ENCODE results near the gene CREBRF. TPM values are rescaled to one million over a fixed set of nuclear protein-coding genes. Genes with fewer than 3 reads are reported as not detected.

Gene CREBRF
- total and polyA plus RNA-seq, 2 experiments from 2014 or later = 2.0 to 3.5 TPM

DNA sequence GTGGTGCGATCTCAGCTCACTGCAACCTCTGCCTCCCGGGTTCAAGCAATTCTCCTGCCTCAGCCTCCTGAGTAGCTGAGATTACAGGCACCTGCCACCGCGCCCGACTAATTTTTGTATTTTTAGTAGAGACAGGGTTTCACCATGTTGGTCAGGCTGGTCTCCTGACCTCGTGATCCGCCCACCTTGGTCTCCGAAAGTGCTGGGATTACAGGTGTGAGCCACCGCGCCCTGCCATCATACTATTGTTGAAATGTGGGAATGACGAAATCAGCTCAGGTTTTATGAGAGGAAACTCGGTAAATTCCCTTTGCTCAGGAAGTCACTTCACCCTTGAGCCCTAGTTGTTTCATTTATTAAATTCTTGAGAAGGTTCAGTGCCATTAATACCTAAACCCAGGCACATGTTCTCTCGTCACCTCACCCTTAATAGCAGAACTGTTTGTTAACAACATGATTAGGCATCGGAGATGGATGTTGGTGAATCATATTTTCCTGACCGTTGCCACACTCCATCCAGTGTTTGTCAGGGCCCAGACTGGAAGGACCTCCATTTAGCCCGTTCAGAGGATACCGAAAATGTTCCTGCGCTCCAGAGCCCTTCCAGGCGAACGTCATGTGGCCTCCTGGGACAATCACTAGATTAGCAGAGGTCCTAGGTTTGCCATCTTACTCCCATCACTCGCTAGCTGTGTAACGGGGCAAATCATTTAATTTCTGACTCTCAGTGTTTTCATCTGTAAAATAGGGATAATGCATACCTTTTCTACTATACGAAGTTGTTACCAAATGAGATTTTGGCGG is 20.0 kb upstream of the CREBRF start:
- no peak overlapping the region for H3K4me3 Mint-ChIP-seq
- peaks cover 2% of the 10 kb centered on the region for H3K27me3 Mint-ChIP-seq (ENCODE audit: insufficient read depth, low read depth, poor library complexity)
- Histone ChIP-seq H3K9me2 (ENCODE audit: insufficient read depth) (no peaks in the 10 kb centered on the region), H3F3A (replicated peaks; ENCODE audit: low read depth) (no peaks in the 10 kb centered on the region), H3K4me2 (no peak overlapping the region), H3K27me3 (ENCODE audit: insufficient read depth) (no peaks in the 10 kb centered on the region), H2AFZ (no peak overlapping the region), H3K4me1 (ENCODE audit: insufficient read depth) (0 out of 2 replicates have a peak, but pooled peaks cover 6% of the 10 kb centered on the region), H3K79me2 (replicated peaks; ENCODE audit: insufficient read depth) (0 out of 2 replicates have a peak, but pooled peaks cover 4% of the 10 kb centered on the region), H3K27ac (ENCODE audit: low read depth) (no peak overlapping the region), H3K36me3 (ENCODE audit: insufficient read depth) (no peaks in the 10 kb centered on the region), H4K20me1 (replicated peaks; ENCODE audit: insufficient read depth) (peaks cover 5% of the 10 kb centered on the region; the same call in 1 of the 2 replicates), H3K4me3 (no peak overlapping the region)
- no peak overlapping the region for H3K27ac Mint-ChIP-seq
- no peak for TF ChIP-seq STAT1 (IDR thresholded peaks at IDR 0.05; ENCODE audit: unreplicated experiment)
- no peak for TF ChIP-seq NANOG (IDR thresholded peaks at IDR 0.05; ENCODE audit: borderline replicate concordance)
- no peak for TF ChIP-seq ETS1 (IDR thresholded peaks at IDR 0.05)
- TF ChIP-seq ZNF331 (CRISPR knock-in tag; IDR thresholded peaks at IDR 0.05; ENCODE audit: low read depth) = no peak
- TF ChIP-seq, protein P1, sequence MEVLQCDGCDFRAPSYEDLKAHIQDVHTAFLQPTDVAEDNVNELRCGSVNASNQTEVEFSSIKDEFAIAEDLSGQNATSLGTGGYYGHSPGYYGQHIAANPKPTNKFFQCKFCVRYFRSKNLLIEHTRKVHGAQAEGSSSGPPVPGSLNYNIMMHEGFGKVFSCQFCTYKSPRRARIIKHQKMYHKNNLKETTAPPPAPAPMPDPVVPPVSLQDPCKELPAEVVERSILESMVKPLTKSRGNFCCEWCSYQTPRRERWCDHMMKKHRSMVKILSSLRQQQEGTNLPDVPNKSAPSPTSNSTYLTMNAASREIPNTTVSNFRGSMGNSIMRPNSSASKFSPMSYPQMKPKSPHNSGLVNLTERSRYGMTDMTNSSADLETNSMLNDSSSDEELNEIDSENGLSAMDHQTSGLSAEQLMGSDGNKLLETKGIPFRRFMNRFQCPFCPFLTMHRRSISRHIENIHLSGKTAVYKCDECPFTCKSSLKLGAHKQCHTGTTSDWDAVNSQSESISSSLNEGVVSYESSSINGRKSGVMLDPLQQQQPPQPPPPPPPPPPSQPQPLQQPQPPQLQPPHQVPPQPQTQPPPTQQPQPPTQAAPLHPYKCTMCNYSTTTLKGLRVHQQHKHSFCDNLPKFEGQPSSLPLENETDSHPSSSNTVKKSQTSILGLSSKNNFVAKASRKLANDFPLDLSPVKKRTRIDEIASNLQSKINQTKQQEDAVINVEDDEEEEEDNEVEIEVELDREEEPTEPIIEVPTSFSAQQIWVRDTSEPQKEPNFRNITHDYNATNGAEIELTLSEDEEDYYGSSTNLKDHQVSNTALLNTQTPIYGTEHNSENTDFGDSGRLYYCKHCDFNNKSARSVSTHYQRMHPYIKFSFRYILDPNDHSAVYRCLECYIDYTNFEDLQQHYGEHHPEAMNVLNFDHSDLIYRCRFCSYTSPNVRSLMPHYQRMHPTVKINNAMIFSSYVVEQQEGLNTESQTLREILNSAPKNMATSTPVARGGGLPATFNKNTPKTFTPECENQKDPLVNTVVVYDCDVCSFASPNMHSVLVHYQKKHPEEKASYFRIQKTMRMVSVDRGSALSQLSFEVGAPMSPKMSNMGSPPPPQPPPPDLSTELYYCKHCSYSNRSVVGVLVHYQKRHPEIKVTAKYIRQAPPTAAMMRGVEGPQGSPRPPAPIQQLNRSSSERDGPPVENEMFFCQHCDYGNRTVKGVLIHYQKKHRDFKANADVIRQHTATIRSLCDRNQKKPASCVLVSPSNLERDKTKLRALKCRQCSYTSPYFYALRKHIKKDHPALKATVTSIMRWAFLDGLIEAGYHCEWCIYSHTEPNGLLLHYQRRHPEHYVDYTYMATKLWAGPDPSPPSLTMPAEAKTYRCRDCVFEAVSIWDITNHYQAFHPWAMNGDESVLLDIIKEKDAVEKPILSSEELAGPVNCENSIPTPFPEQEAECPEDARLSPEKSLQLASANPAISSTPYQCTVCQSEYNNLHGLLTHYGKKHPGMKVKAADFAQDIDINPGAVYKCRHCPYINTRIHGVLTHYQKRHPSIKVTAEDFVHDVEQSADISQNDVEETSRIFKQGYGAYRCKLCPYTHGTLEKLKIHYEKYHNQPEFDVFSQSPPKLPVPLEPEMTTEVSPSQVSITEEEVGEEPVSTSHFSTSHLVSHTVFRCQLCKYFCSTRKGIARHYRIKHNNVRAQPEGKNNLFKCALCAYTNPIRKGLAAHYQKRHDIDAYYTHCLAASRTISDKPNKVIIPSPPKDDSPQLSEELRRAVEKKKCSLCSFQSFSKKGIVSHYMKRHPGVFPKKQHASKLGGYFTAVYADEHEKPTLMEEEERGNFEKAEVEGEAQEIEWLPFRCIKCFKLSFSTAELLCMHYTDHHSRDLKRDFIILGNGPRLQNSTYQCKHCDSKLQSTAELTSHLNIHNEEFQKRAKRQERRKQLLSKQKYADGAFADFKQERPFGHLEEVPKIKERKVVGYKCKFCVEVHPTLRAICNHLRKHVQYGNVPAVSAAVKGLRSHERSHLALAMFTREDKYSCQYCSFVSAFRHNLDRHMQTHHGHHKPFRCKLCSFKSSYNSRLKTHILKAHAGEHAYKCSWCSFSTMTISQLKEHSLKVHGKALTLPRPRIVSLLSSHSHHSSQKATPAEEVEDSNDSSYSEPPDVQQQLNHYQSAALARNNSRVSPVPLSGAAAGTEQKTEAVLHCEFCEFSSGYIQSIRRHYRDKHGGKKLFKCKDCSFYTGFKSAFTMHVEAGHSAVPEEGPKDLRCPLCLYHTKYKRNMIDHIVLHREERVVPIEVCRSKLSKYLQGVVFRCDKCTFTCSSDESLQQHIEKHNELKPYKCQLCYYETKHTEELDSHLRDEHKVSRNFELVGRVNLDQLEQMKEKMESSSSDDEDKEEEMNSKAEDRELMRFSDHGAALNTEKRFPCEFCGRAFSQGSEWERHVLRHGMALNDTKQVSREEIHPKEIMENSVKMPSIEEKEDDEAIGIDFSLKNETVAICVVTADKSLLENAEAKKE (CRISPR knock-in tag; IDR thresholded peaks at IDR 0.05) = no peak
- no peak for TF ChIP-seq JUNB (IDR thresholded peaks at IDR 0.05; ENCODE audit: unreplicated experiment)
- no peak for TF ChIP-seq CTCF (conservative IDR thresholded peaks at IDR 0.05; ENCODE audit: low read depth in 2 of 2)
- TF ChIP-seq, protein P2, sequence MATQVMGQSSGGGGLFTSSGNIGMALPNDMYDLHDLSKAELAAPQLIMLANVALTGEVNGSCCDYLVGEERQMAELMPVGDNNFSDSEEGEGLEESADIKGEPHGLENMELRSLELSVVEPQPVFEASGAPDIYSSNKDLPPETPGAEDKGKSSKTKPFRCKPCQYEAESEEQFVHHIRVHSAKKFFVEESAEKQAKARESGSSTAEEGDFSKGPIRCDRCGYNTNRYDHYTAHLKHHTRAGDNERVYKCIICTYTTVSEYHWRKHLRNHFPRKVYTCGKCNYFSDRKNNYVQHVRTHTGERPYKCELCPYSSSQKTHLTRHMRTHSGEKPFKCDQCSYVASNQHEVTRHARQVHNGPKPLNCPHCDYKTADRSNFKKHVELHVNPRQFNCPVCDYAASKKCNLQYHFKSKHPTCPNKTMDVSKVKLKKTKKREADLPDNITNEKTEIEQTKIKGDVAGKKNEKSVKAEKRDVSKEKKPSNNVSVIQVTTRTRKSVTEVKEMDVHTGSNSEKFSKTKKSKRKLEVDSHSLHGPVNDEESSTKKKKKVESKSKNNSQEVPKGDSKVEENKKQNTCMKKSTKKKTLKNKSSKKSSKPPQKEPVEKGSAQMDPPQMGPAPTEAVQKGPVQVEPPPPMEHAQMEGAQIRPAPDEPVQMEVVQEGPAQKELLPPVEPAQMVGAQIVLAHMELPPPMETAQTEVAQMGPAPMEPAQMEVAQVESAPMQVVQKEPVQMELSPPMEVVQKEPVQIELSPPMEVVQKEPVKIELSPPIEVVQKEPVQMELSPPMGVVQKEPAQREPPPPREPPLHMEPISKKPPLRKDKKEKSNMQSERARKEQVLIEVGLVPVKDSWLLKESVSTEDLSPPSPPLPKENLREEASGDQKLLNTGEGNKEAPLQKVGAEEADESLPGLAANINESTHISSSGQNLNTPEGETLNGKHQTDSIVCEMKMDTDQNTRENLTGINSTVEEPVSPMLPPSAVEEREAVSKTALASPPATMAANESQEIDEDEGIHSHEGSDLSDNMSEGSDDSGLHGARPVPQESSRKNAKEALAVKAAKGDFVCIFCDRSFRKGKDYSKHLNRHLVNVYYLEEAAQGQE (IDR thresholded peaks at IDR 0.05; ENCODE audit: unreplicated experiment) = no peak
- no peak for TF ChIP-seq POLR2AphosphoS5 (IDR thresholded peaks at IDR 0.05; ENCODE audit: low read depth)
- TF ChIP-seq EZH2 (IDR thresholded peaks at IDR 0.05; ENCODE audit: low read depth, unreplicated experiment) = no peak
- no peak for TF ChIP-seq EZH2phosphoT487 (IDR thresholded peaks at IDR 0.05; ENCODE audit: unreplicated experiment)
- TF ChIP-seq CREB1 (CRISPR knock-in tag; IDR thresholded peaks at IDR 0.05; ENCODE audit: low read depth) = no peak
- peaks cover 3% of the 10 kb centered on the region; the same call in 2 of the 3 replicates for H3K9me3 Mint-ChIP-seq
- no peak for DNase-seq (ENCODE audit: low spot score)
- peaks cover 9% of the 10 kb centered on the region; the same call in 2 of the 3 replicates for H3K36me3 Mint-ChIP-seq (ENCODE audit: low read depth)
- ATAC-seq = no peak
- H3K4me1 Mint-ChIP-seq = no peaks in the 10 kb centered on the region
